WTC11 (cell line): Measurements from ENCODE around the gene DHCR7. TPM values are rescaled to one million over a fixed set of nuclear protein-coding genes. Genes with fewer than 3 reads are reported as not detected.
"Not testable (repeated sequence)": the region's sequence is repeated elsewhere in the genome, so short reads cannot be mapped to it uniquely, and the experiment has no call there.

Experiments used
- ATAC-seq: fragments of 200-7000 bp; cut with Tn5 transposase; 2 replicates; pipeline ENCODE4 v1.10.0; 2021; ENCODE audit warnings: mild to moderate bottlenecking, moderate library complexity
- CTCF ChIA-PET: fragments of 300-600 bp; sonication (Branson Sonifier 250); formaldehyde crosslinking; loops from one replicate; lab custom pipeline; 2021; ENCODE audit warnings: antibody characterized with exemption; lab: Charles Lee
- POLR2A ChIA-PET: fragments of 350-600 bp; sonication (Branson Sonifier 250); formaldehyde crosslinking; loops from one replicate; lab custom pipeline; 2021; ENCODE audit warnings: antibody characterized with exemption; lab: Charles Lee
- DNase-seq: peaks from one replicate; pipeline ENCODE4 v3.0.0; 2021; ENCODE audit warnings: low spot score
- H3K27ac Mint-ChIP-seq: 2 replicates; pipeline ENCODE4 v1.8.0; 2021; ENCODE audit warnings: mixed read lengths
- H3K27me3 Mint-ChIP-seq: 2 replicates; pipeline ENCODE4 v1.8.0; 2021; ENCODE audit warnings: low read depth, mild to moderate bottlenecking, moderate library complexity, mixed read lengths
- H3K36me3 Mint-ChIP-seq: 2 replicates; pipeline ENCODE4 v1.8.0; 2021; ENCODE audit warnings: mixed read lengths
- H3K4me1 Mint-ChIP-seq: 2 replicates; pipeline ENCODE4 v1.8.0; 2022; ENCODE audit warnings: mixed read lengths
- H3K4me3 Mint-ChIP-seq: 2 replicates; pipeline ENCODE4 v1.8.0; 2021; ENCODE audit warnings: mild to moderate bottlenecking, moderate library complexity, mixed read lengths
- H3K9me3 Mint-ChIP-seq: 2 replicates; pipeline ENCODE4 v1.8.0; 2021; ENCODE audit warnings: mixed read lengths
- CREB1 ChIP-seq: sonication (generic); formaldehyde crosslinking; IDR thresholded peaks from 2 replicates; pipeline ENCODE4 v1.8.0; 2023; ENCODE audit warnings: mild to moderate bottlenecking, missing genetic modification reagents
- E2F1 ChIP-seq: sonication (generic); formaldehyde crosslinking; IDR thresholded peaks from 2 replicates; pipeline ENCODE4 v1.8.0; 2022; ENCODE audit warnings: mild to moderate bottlenecking, missing genetic modification reagents
- ERG ChIP-seq: fragments of 250-450 bp; sonication (Bioruptor Pico); IDR thresholded peaks from 2 replicates; pipeline ENCODE4 v1.8.0; 2021; ENCODE audit warnings: mild to moderate bottlenecking
- ESRRA ChIP-seq: sonication (generic); formaldehyde crosslinking; IDR thresholded peaks from 2 replicates; pipeline ENCODE4 v1.8.1; 2022; ENCODE audit warnings: mild to moderate bottlenecking, missing genetic modification reagents, borderline replicate concordance
- ETV6 ChIP-seq: sonication (generic); formaldehyde crosslinking; IDR thresholded peaks from 2 replicates; pipeline ENCODE4 v1.8.1; 2022; ENCODE audit warnings: mild to moderate bottlenecking, missing genetic modification reagents
- GTF2I ChIP-seq: fragments of 250-450 bp; sonication (Bioruptor Pico); conservative IDR thresholded peaks from 2 replicates; pipeline ENCODE4 v1.4.0; 2021; ENCODE audit warnings: mild to moderate bottlenecking
- IRF1 ChIP-seq: sonication (generic); formaldehyde crosslinking; IDR thresholded peaks from 2 replicates; pipeline ENCODE4 v1.8.0; 2023; ENCODE audit warnings: missing genetic modification reagents
- JUN ChIP-seq: sonication (generic); formaldehyde crosslinking; IDR thresholded peaks from 2 replicates; pipeline ENCODE4 v1.8.0; 2023; ENCODE audit warnings: mild to moderate bottlenecking, missing genetic modification reagents
- MYBL2 ChIP-seq: sonication (generic); formaldehyde crosslinking; IDR thresholded peaks from 2 replicates; pipeline ENCODE4 v1.8.1; 2023; ENCODE audit warnings: mild to moderate bottlenecking, moderate library complexity, missing genetic modification reagents
- NFE2L1 ChIP-seq: sonication (generic); formaldehyde crosslinking; IDR thresholded peaks from 2 replicates; pipeline ENCODE4 v1.8.1; 2023; ENCODE audit warnings: missing genetic modification reagents
- NR1H2 ChIP-seq: sonication (generic); formaldehyde crosslinking; IDR thresholded peaks from 2 replicates; pipeline ENCODE4 v1.9.0; 2021; ENCODE audit warnings: mild to moderate bottlenecking, moderate library complexity, missing genetic modification reagents
- OVOL2 ChIP-seq: fragments of 250-450 bp; sonication (Bioruptor Pico); IDR thresholded peaks from 2 replicates; pipeline ENCODE4 v1.9.0; 2021; ENCODE audit warnings: mild to moderate bottlenecking, borderline replicate concordance
- PRRX2 ChIP-seq: fragments of 250-450 bp; sonication (Bioruptor Pico); IDR thresholded peaks from 2 replicates; pipeline ENCODE4 v1.8.0; 2021; ENCODE audit warnings: mild to moderate bottlenecking
- USF2 ChIP-seq: sonication (generic); formaldehyde crosslinking; IDR thresholded peaks from 2 replicates; pipeline ENCODE4 v1.8.1; 2023; ENCODE audit warnings: mild to moderate bottlenecking, missing genetic modification reagents, moderate library complexity
- ZBTB21 ChIP-seq: sonication (generic); formaldehyde crosslinking; IDR thresholded peaks from 2 replicates; pipeline ENCODE4 v1.8.1; 2023; ENCODE audit warnings: mild to moderate bottlenecking, missing genetic modification reagents, borderline replicate concordance
- ZNF423 ChIP-seq: fragments of 250-450 bp; sonication (Bioruptor Pico); IDR thresholded peaks from 2 replicates; pipeline ENCODE4 v2.1.2; 2022; ENCODE audit warnings: mild to moderate bottlenecking, moderate library complexity
- total RNA-seq: library from RNA; stranded (reverse); gene quantifications from 3 replicates; pipeline ENCODE4 v1.2.3, GENCODE V29; 2021
- TF ChIP-seq, protein P1 (sequence below): sonication (generic); formaldehyde crosslinking; IDR thresholded peaks from 2 replicates; pipeline ENCODE4 v1.8.0; 2022; ENCODE audit warnings: missing genetic modification reagents
- TF ChIP-seq, protein P2 (sequence below): fragments of 250-450 bp; sonication (Bioruptor Pico); IDR thresholded peaks from 2 replicates; pipeline ENCODE4 v2.1.2; 2022; ENCODE audit warnings: mild to moderate bottlenecking, moderate library complexity

Gene DHCR7
- total RNA-seq, 1 experiment from 2014 or later: 104 TPM

DNA sequence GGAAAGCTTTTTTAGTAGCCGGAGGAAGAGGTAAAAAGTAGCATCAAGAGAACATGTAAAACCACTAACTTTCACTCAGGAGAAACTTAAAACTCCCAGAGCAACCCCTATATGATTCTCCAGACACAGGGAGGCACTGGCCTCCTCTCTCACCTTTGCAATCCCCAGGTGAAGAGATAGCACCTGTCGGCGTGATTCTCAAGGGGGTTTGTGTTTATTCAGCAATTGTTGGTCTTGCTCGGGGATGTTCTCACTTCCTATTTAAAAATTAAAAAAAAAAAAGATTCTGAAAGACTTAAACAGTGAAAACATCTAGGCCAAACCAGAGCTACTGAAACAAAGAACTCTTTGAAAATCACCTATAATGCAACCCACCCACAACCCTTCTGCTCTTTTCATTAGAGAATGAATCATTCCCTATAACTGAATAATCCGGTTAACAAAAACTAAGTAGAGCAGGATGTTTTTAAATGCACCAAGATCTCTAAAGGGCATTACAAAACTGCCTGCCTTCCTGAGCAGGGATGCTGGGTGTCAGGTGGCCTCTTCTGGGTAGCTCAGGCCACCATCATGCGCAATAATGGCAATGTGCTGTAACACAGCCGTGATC lies 24.9 kb downstream of the DHCR7 start:
- peaks cover 8% of the 10 kb centered on the region for H3K9me3 Mint-ChIP-seq
- no peak overlapping the region for H3K4me3 Mint-ChIP-seq
- H3K36me3 Mint-ChIP-seq: no peaks in the 10 kb centered on the region
- ATAC-seq (no peak), DNase-seq (no peak)
- POLR2A ChIA-PET: no interaction called here
- H3K27me3 Mint-ChIP-seq: no peaks in the 10 kb centered on the region
- H3K27ac Mint-ChIP-seq: no peak overlapping the region
- no peaks in the 10 kb centered on the region for H3K4me1 Mint-ChIP-seq
- CTCF ChIA-PET: interaction anchor here (0.7 to 1.2 kb wide), 3 partner anchors 29 to 156 kb away, joined by 3 read pairs; partner anchors contain the start of gene NADSYN1
- TF ChIP-seq JUN (CRISPR knock-in tag): no peak
- TF ChIP-seq MYBL2: no peak
- TF ChIP-seq IRF1 (CRISPR knock-in tag): no peak
- TF ChIP-seq NR1H2 (CRISPR knock-in tag): no peak
- TF ChIP-seq E2F1: no peak
- TF ChIP-seq PRRX2 (CRISPR knock-in tag): no peak
- TF ChIP-seq ETV6: no peak
- no peak for TF ChIP-seq ERG

- H3K4me1 Mint-ChIP-seq, H3K36me3 Mint-ChIP-seq, H3K9me3 Mint-ChIP-seq, H3K4me3 Mint-ChIP-seq, H3K27ac Mint-ChIP-seq, ATAC-seq, DNase-seq, H3K27me3 Mint-ChIP-seq, POLR2A ChIA-PET: not testable (repeated sequence)
- CTCF ChIA-PET: interaction anchor here (0.6 to 1.2 kb wide), 2 partner anchors 30 to 346 kb away, joined by 3 read pairs; partner anchors contain the start of gene NADSYN1
Observed at GRCh38 chr11:71422318-71422717, 25.9 kb downstream of the DHCR7 start.

GRCh38 chr11:71421392-71421950 lies 26.7 kb downstream of the DHCR7 start:
- ATAC-seq (no peak), DNase-seq (no peak)
- Mint-ChIP-seq H3K4me1 (no peaks in the 10 kb centered on the region), H3K9me3 (no peaks in the 10 kb centered on the region), H3K27ac (no peak overlapping the region), H3K36me3 (no peaks in the 10 kb centered on the region), H3K27me3 (peaks cover 3% of the 10 kb centered on the region; the same call in 1 of the 2 replicates), H3K4me3 (no peak overlapping the region)
- POLR2A ChIA-PET: no interaction called here
- CTCF ChIA-PET: interaction anchor here (0.9 kb wide), 1 partner anchor 335 kb away, joined by 3 read pairs; no protein-coding TSS in a partner anchor
- TF ChIP-seq ZNF423 (CRISPR knock-in tag) (no peak), JUN (CRISPR knock-in tag) (no peak), PRRX2 (CRISPR knock-in tag) (no peak), MYBL2 (no peak), NFE2L1 (CRISPR knock-in tag) (no peak), CREB1 (CRISPR knock-in tag) (no peak), ESRRA (CRISPR knock-in tag) (no peak), GTF2I (no peak), ZBTB21 (CRISPR knock-in tag) (no peak), IRF1 (CRISPR knock-in tag) (no peak), E2F1 (no peak), OVOL2 (CRISPR knock-in tag) (no peak), USF2 (CRISPR knock-in tag) (no peak)
- TF ChIP-seq, protein P1, sequence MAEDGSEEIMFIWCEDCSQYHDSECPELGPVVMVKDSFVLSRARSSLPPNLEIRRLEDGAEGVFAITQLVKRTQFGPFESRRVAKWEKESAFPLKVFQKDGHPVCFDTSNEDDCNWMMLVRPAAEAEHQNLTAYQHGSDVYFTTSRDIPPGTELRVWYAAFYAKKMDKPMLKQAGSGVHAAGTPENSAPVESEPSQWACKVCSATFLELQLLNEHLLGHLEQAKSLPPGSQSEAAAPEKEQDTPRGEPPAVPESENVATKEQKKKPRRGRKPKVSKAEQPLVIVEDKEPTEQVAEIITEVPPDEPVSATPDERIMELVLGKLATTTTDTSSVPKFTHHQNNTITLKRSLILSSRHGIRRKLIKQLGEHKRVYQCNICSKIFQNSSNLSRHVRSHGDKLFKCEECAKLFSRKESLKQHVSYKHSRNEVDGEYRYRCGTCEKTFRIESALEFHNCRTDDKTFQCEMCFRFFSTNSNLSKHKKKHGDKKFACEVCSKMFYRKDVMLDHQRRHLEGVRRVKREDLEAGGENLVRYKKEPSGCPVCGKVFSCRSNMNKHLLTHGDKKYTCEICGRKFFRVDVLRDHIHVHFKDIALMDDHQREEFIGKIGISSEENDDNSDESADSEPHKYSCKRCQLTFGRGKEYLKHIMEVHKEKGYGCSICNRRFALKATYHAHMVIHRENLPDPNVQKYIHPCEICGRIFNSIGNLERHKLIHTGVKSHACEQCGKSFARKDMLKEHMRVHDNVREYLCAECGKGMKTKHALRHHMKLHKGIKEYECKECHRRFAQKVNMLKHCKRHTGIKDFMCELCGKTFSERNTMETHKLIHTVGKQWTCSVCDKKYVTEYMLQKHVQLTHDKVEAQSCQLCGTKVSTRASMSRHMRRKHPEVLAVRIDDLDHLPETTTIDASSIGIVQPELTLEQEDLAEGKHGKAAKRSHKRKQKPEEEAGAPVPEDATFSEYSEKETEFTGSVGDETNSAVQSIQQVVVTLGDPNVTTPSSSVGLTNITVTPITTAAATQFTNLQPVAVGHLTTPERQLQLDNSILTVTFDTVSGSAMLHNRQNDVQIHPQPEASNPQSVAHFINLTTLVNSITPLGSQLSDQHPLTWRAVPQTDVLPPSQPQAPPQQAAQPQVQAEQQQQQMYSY (CRISPR knock-in tag): no peak
- TF ChIP-seq, protein P2, sequence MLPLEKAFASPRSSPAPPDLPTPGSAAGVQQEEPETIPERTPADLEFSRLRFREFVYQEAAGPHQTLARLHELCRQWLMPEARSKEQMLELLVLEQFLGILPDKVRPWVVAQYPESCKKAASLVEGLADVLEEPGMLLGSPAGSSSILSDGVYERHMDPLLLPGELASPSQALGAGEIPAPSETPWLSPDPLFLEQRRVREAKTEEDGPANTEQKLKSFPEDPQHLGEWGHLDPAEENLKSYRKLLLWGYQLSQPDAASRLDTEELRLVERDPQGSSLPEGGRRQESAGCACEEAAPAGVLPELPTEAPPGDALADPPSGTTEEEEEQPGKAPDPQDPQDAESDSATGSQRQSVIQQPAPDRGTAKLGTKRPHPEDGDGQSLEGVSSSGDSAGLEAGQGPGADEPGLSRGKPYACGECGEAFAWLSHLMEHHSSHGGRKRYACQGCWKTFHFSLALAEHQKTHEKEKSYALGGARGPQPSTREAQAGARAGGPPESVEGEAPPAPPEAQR (CRISPR knock-in tag): no peak
